ENCODE measurements around the gene NT5C1B.

The NT5C1B gene

DNA sequence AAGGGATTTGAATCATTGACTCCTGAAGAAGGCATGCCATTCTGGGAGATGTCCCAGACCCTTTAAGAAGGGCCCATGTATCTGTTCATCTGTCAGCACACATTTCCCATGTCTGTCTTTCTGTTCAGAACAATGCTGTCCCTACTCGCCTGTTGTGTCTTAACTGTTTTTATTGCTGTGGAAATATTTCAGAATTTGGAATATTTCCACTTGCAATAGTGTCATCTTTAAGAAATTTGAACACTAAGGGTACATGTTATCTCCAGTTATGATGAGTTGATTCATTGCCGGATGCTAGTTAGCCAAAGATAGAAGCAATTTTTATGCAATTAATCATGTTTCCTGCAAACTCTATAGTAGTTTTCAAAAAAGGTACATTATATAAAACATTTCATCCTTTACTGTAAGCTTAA lies 36.9 kb upstream of the NT5C1B start:
- no peak for DNase-seq (ENCODE audit: extremely low read depth, low read depth)
- TF ChIP-seq, protein P1, sequence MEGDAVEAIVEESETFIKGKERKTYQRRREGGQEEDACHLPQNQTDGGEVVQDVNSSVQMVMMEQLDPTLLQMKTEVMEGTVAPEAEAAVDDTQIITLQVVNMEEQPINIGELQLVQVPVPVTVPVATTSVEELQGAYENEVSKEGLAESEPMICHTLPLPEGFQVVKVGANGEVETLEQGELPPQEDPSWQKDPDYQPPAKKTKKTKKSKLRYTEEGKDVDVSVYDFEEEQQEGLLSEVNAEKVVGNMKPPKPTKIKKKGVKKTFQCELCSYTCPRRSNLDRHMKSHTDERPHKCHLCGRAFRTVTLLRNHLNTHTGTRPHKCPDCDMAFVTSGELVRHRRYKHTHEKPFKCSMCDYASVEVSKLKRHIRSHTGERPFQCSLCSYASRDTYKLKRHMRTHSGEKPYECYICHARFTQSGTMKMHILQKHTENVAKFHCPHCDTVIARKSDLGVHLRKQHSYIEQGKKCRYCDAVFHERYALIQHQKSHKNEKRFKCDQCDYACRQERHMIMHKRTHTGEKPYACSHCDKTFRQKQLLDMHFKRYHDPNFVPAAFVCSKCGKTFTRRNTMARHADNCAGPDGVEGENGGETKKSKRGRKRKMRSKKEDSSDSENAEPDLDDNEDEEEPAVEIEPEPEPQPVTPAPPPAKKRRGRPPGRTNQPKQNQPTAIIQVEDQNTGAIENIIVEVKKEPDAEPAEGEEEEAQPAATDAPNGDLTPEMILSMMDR (IDR thresholded peaks at IDR 0.05; ENCODE audit: low read depth, low read length, missing control alignments), result no peak
- H3K4me3 ChIP-seq (replicated peaks; ENCODE audit: low read depth, low read length), result no peak overlapping the region

DNA sequence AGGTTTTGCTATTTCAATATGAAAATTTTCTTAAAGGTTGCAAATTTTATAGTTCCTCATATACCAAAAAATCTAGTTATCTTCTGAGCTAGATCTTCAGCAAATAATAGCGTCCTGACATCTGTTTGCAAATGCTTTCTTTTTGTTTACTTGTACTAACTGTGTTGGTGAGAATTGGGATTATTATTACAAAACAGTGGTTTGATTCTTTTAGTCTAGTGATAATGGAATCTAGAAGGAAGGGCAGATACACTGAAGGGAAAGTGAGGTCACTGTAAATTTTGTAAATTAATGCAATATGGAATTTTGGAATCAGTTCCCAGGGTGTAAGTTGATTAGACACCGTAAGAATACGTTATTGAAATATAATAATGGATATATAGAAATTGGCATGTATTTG lies 36.2 kb upstream of the NT5C1B start:
- H3K4me3 ChIP-seq (replicated peaks; ENCODE audit: low read depth, low read length), result no peak overlapping the region
- TF ChIP-seq, protein P1 (IDR thresholded peaks at IDR 0.05; ENCODE audit: low read depth, low read length, missing control alignments), result no peak
- DNase-seq (ENCODE audit: extremely low read depth, low read depth), result no peak

DNA sequence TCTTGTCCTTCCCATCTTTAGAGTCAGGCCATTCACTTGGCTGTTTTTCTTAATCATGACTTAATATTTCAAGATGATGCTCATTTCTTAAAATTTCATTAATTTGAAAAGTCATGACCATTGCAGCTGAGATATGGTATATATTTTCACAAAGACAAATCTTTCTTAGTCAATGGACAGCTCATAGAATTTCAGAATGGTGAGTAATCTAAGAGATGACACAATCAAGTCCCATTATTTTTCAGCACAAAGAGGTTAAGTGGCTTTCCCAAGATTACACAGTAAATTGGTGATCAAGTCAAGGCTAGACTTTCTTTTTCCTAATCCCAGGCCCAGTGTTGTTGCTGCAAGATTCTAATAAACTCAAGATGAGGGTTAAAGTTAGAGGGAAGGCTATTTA lies 34.4 kb upstream of the NT5C1B start:
- DNase-seq (ENCODE audit: extremely low read depth, low read depth), result no peak
- TF ChIP-seq, protein P1 (IDR thresholded peaks at IDR 0.05; ENCODE audit: low read depth, low read length, missing control alignments), result no peak
- no peak overlapping the region for H3K4me3 ChIP-seq (replicated peaks; ENCODE audit: low read depth, low read length)

DNA sequence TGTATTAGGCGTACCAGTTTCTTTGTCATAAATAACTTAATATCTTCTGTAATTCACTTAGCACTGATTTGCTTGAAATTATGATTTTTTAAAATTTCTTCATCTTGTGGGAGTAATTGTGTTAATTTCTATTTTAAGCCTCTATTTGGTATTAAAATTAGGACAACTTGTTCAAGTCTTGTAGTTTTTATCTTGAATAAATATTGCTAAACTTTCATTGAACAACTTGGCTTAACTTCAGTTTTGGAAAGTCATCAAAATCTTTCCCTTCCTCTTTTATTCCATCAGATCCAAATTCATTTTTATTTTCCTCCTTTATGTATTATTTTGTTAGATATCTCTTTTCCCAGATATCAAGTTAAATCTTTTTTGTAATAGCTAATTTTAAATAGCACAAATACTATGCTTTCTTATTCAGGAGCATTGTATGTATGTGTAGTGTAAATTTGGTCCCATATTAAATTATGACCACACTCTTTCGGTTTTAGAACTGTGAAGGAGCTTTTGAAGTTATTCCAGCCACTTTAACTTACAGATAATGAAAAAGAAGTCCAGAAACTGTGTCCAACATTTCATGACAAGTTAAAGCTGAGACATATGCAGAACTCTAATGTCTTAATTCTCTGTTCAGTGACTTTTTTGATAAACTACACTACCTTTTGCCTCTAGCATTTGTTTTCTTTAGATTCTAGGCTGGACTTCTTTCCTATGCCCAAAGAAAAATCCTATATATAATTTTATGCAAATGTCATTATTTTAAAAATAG lies 31.7 kb upstream of the NT5C1B start:
- DNase-seq (ENCODE audit: extremely low read depth, low read depth), result no peak
- TF ChIP-seq, protein P1 (IDR thresholded peaks at IDR 0.05; ENCODE audit: low read depth, low read length, missing control alignments), result no peak
- no peak overlapping the region for H3K4me3 ChIP-seq (replicated peaks; ENCODE audit: low read depth, low read length)

DNA sequence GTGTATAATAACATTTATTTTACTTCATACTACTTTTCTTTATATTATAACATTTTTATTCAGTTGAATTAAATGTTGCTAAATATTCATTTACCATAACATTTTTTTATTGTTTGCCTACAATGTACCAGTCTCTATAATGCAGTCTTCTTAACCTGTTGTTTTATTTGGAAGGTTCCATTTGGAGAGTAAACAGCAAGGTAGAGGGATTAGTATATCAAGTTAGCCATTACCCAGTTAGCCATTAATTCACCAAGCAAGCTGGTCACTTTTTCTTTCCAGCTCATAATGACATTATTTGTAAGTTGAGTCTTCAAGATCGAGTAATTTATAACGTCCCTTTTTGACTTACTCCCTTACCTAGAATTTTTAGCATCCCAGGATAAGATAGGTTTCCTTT lies 29.7 kb upstream of the NT5C1B start:
- TF ChIP-seq, protein P1 (IDR thresholded peaks at IDR 0.05; ENCODE audit: low read depth, low read length, missing control alignments), result no peak
- DNase-seq (ENCODE audit: extremely low read depth, low read depth), result no peak
- no peak overlapping the region for H3K4me3 ChIP-seq (replicated peaks; ENCODE audit: low read depth, low read length)

DNA sequence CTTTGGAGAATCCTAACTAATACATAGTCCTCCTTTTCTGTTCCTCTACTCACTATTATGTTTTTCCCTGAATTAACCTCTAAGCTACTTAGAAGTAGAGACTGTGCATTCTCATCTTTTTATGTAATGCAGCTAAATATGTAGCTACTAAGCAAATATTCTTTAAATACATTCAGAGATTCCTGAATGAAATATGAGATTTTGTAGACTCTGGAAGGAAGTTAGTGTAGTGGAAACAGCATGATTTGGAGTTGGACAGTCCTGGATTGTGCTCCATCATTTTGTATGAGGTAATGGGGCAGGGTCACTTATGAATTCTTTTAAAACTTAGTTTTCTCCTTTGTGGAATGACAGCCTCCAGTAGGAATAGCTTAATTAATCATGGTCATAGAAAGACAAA lies 24.7 kb upstream of the NT5C1B start:
- no peak for DNase-seq (ENCODE audit: extremely low read depth, low read depth)
- TF ChIP-seq, protein P1 (IDR thresholded peaks at IDR 0.05; ENCODE audit: low read depth, low read length, missing control alignments), result no peak
- no peak overlapping the region for H3K4me3 ChIP-seq (replicated peaks; ENCODE audit: low read depth, low read length)

DNA sequence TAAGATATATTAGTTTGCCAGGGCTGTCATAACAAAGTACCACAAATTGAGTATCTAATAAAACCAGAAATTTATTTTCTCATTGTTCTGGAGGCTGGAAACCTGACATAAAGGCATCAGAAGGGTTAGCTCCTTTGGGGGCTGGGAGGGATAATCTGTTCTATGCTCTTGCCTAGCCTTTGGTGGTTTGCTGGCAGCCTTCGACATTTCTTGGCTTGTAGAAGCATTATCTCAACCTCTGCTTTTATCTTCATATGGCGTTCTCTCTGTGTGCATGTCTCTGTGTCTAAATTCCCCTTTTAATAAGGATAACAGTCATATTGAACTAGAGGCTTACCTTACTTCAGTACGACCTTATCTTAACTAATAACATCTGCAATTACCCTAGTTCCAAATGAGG lies 22.8 kb upstream of the NT5C1B start:
- TF ChIP-seq, protein P1 (IDR thresholded peaks at IDR 0.05; ENCODE audit: low read depth, low read length, missing control alignments), result no peak
- DNase-seq (ENCODE audit: extremely low read depth, low read depth), result no peak
- H3K4me3 ChIP-seq (replicated peaks; ENCODE audit: low read depth, low read length), result no peak overlapping the region

Measured in HFF-Myc (cell line).